Measurements from ENCODE around the gene FAM228B. TPM values are rescaled to one million over a fixed set of nuclear protein-coding genes. Genes with fewer than 3 reads are reported as not detected.

Gene FAM228B
- total and polyA plus RNA-seq, 2 experiments from 2014 or later = 12.5 to 14.9 TPM

DNA sequence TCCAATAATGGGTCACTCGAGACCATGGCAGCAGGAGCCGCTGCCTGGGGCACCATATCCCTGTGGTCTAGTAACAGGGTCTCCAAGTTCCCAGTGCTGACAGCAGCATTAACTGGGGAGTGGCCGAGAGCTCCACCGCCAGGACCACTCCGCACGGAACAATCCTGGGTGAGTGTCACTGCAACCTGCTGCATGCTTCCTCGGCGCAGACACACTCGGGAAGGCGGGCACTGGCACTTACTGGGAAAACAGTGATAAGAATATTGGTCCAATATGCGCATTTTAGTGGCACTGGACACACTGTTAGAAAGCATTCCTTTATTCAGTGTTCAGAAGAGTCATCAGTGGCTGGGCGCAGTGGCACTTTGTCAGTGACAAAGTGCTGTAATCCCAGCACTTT lies 81.2 kb downstream of the FAM228B start:
- no peak for DNase-seq (ENCODE audit: low spot score)
- H3K4me2 ChIP-seq = no peak overlapping the region

DNA sequence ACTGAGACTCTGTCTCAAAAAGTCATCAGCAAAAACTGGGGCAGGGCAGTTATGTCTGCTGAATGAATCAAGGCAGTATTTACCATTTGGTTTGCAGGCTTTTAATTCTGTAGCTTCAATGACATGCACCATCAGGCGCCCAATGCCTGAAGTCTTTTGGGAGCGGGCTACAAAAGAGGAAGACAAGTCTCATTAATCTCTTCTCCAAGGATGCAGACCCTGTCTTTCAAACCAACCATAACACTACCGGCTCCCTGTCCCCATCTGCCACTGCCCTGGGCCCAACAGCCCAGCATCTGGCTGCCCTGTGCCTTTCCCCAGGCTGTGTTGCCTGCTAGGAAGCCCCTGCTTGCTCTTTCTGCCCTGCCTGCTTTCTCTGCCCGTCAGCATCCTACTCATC lies 81.9 kb downstream of the FAM228B start:
- Histone ChIP-seq H3K27ac (no peak overlapping the region), H3K36me3 (replicated peaks; ENCODE audit: insufficient read depth, low read depth) (no peaks in the 10 kb centered on the region), H4K20me1 (ENCODE audit: insufficient read depth, poor library complexity, severe bottlenecking) (no peaks in the 10 kb centered on the region), H3K4me3 (no peak overlapping the region), H3K79me2 (no peaks in the 10 kb centered on the region), H2AFZ (no peak overlapping the region), H3K9me2 (replicated peaks; ENCODE audit: insufficient read depth) (no peaks in the 10 kb centered on the region), H3K4me1 (ENCODE audit: insufficient read depth) (peaks cover 7% of the 10 kb centered on the region), H3K4me2 (no peak overlapping the region), H3K27me3 (no peaks in the 10 kb centered on the region), H3K9me3 (ENCODE audit: low read depth) (no peaks in the 10 kb centered on the region)
- TF ChIP-seq EZH2 (IDR thresholded peaks at IDR 0.05; ENCODE audit: borderline replicate concordance) (no peak), EZH2phosphoT487 (IDR thresholded peaks at IDR 0.05; ENCODE audit: low read depth, severe bottlenecking, unreplicated experiment) (no peak)
- TF ChIP-seq, protein P1, sequence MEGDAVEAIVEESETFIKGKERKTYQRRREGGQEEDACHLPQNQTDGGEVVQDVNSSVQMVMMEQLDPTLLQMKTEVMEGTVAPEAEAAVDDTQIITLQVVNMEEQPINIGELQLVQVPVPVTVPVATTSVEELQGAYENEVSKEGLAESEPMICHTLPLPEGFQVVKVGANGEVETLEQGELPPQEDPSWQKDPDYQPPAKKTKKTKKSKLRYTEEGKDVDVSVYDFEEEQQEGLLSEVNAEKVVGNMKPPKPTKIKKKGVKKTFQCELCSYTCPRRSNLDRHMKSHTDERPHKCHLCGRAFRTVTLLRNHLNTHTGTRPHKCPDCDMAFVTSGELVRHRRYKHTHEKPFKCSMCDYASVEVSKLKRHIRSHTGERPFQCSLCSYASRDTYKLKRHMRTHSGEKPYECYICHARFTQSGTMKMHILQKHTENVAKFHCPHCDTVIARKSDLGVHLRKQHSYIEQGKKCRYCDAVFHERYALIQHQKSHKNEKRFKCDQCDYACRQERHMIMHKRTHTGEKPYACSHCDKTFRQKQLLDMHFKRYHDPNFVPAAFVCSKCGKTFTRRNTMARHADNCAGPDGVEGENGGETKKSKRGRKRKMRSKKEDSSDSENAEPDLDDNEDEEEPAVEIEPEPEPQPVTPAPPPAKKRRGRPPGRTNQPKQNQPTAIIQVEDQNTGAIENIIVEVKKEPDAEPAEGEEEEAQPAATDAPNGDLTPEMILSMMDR (IDR thresholded peaks at IDR 0.05; ENCODE audit: poor library complexity) = no peak
- 95% methylated on average over 4 of the region's 4 CpGs for WGBS (ENCODE audit: low lambda C conversion rate, missing lambda C conversion rate)
- DNase-seq (ENCODE audit: low spot score) = no peak

More for the DNA sequence above, 81.2 kb downstream of the FAM228B start:
- no peaks in the 10 kb centered on the region for H3K36me3 ChIP-seq (replicated peaks; ENCODE audit: insufficient read depth, low read depth)
- WGBS (ENCODE audit: low lambda C conversion rate, missing lambda C conversion rate) = 93% methylated on average over 12 of the region's 12 CpGs
- peaks cover 7% of the 10 kb centered on the region for H3K4me1 ChIP-seq (ENCODE audit: insufficient read depth)
- H3K79me2 ChIP-seq = no peaks in the 10 kb centered on the region
- no peaks in the 10 kb centered on the region for H4K20me1 ChIP-seq (ENCODE audit: insufficient read depth, poor library complexity, severe bottlenecking)
- TF ChIP-seq EZH2 (IDR thresholded peaks at IDR 0.05; ENCODE audit: borderline replicate concordance) (no peak), EZH2phosphoT487 (IDR thresholded peaks at IDR 0.05; ENCODE audit: low read depth, severe bottlenecking, unreplicated experiment) (no peak)
- TF ChIP-seq, protein P1 (IDR thresholded peaks at IDR 0.05; ENCODE audit: poor library complexity) = no peak
- H3K4me3 ChIP-seq = no peak overlapping the region
- H3K27ac ChIP-seq = no peak overlapping the region
- H3K9me3 ChIP-seq (ENCODE audit: low read depth) = no peaks in the 10 kb centered on the region
- H3K9me2 ChIP-seq (replicated peaks; ENCODE audit: insufficient read depth) = no peaks in the 10 kb centered on the region
- no peak overlapping the region for H2AFZ ChIP-seq
- H3K27me3 ChIP-seq = no peaks in the 10 kb centered on the region

DNA sequence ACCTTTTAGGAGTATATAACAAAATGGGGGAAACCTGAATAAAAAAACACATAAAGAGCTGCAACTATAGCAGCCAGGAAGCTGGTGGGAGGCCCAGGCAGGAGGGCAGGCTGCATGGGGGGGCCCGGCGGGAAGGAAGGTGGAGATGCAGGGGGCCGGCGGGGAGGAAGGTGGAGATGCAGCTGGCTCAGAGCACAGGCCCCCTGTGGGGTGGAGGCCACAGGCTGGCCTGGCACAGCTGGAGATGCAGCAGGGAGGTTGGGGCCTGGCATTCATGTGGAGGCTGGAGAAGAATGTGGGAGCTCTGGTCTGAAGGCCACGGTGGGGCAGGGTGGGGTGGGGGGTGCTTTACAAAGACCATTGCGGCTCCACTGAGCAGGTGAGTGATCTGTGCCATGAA lies 83.0 kb downstream of the FAM228B start:
- Histone ChIP-seq H3K27me3 (no peaks in the 10 kb centered on the region), H4K20me1 (ENCODE audit: insufficient read depth, poor library complexity, severe bottlenecking) (no peaks in the 10 kb centered on the region), H3K4me3 (no peak overlapping the region), H3K4me2 (no peak overlapping the region), H3K79me2 (no peaks in the 10 kb centered on the region), H3K27ac (no peak overlapping the region), H3K36me3 (replicated peaks; ENCODE audit: insufficient read depth, low read depth) (no peaks in the 10 kb centered on the region), H3K9me3 (ENCODE audit: low read depth) (no peaks in the 10 kb centered on the region), H3K9me2 (replicated peaks; ENCODE audit: insufficient read depth) (no peaks in the 10 kb centered on the region), H2AFZ (no peak overlapping the region), H3K4me1 (ENCODE audit: insufficient read depth) (peaks cover 7% of the 10 kb centered on the region)
- WGBS (ENCODE audit: low lambda C conversion rate, missing lambda C conversion rate) = 100% methylated on average over 4 of the region's 6 CpGs
- TF ChIP-seq, protein P1 (IDR thresholded peaks at IDR 0.05; ENCODE audit: poor library complexity) = no peak
- TF ChIP-seq EZH2 (IDR thresholded peaks at IDR 0.05; ENCODE audit: borderline replicate concordance) = no peak
- TF ChIP-seq EZH2phosphoT487 (IDR thresholded peaks at IDR 0.05; ENCODE audit: low read depth, severe bottlenecking, unreplicated experiment) = no peak
- DNase-seq (ENCODE audit: low spot score) = no peak

DNA sequence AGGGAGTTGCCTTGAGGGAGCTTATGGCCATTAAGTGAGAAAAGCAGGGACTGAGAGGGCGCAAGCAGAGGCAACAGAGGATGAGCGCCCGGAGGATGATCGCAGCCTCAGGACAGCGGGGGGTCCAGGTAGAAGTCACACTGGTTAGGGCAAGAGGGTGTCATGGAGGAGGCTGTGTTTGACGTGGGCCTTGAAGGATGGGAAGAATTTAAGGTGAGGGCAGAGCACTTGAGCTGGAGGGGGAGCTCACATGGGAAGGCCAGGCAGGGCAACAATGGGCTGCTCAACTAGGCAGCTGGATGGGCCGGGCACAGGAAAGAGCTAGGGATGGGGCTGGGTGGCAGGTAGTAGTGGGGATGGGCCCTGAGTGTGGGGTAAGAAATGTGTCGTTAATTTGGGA lies 83.4 kb downstream of the FAM228B start:
- WGBS (ENCODE audit: low lambda C conversion rate, missing lambda C conversion rate) = 88% methylated on average over 8 of the region's 8 CpGs
- peaks cover 7% of the 10 kb centered on the region for H3K4me1 ChIP-seq (ENCODE audit: insufficient read depth)
- H3K79me2 ChIP-seq = no peaks in the 10 kb centered on the region
- no peaks in the 10 kb centered on the region for H3K9me2 ChIP-seq (replicated peaks; ENCODE audit: insufficient read depth)
- TF ChIP-seq EZH2phosphoT487 (IDR thresholded peaks at IDR 0.05; ENCODE audit: low read depth, severe bottlenecking, unreplicated experiment) (no peak), EZH2 (IDR thresholded peaks at IDR 0.05; ENCODE audit: borderline replicate concordance) (no peak)
- TF ChIP-seq, protein P1 (IDR thresholded peaks at IDR 0.05; ENCODE audit: poor library complexity) = no peak
- H3K27me3 ChIP-seq = no peaks in the 10 kb centered on the region
- H3K27ac ChIP-seq = no peak overlapping the region
- no peaks in the 10 kb centered on the region for H3K36me3 ChIP-seq (replicated peaks; ENCODE audit: insufficient read depth, low read depth)
- no peaks in the 10 kb centered on the region for H4K20me1 ChIP-seq (ENCODE audit: insufficient read depth, poor library complexity, severe bottlenecking)
- H3K9me3 ChIP-seq (ENCODE audit: low read depth) = no peaks in the 10 kb centered on the region
- H2AFZ ChIP-seq = no peak overlapping the region
- H3K4me3 ChIP-seq = no peak overlapping the region
- no peak overlapping the region for H3K4me2 ChIP-seq
- DNase-seq (ENCODE audit: low spot score) = no peak
